NCI-H460 (cell line): ENCODE measurements around the gene PDK2. TPM values are rescaled to one million over a fixed set of nuclear protein-coding genes. Genes with fewer than 3 reads are reported as not detected.
A peak's percentile ranks its signal among the peaks of the same experiment; 100 is the strongest.

Experiments used
- DNase-seq: peaks from one replicate; pipeline ENCODE4 v3.0.0-alpha.2; 2016; ENCODE audit warnings: low read depth; ENCODE audit errors: extremely low read depth
- polyA plus RNA-seq: library from polyadenylated mRNA; depleted of rRNA; stranded (reverse); fragments of >200 nt; gene quantifications from 2 replicates; pipeline ENCODE4 v1.2.3, GENCODE V29; 2014; cell fraction: nucleus; rRNA removed
- total RNA-seq: library from RNA; depleted of rRNA; stranded (reverse); fragments of >200 nt; shearing (Covaris generic); gene quantifications from 2 replicates; pipeline ENCODE4 v1.2.3, GENCODE V29; 2014; rRNA removed

Gene PDK2
- 3.9 and 4.4 TPM in 2 replicates for total RNA-seq
- polyA plus RNA-seq: 0.41 and 3.9 TPM in 2 replicates

DNA sequence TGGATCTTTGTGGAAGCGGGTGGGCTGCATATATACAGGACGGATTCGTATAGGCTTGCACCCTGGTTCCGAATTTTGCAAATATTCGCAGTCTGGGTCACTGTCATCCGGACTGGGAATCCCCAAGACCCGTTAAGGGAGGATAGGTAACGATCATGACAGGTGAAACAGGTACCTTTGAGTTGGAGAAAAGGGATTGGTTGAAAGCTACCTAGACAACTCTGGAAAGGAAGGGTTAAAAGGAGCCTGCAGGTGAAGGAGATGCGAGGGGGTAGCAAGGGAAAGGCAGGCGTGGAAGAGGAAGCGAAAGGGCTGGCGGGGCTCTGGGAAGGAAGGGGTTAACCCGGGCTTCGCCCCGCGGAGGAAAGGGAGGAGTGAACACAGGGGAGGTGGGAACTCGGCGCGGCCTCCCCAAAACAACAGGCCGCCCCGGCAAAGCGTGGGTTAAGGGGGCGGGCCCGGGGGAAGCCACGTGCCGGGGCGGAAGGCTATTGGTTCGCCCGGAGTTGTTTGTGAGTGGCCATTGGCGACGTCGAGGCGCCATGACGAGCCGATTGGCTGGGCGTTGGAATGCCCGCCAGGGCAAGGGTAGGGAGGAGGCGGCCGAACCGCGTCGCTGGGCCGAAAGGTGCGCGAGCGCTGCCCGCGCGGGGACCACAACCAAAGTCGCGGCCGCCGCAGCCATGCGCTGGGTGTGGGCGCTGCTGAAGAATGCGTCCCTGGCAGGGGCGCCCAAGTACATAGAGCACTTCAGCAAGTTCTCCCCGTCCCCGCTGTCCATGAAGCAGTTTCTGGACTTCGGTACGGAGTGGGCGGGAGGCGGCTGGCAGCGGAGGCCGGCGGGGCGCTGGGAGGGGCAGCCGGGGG, at the start of gene PDK2:
TSS of gene PDK2 (plus strand) at position 599 of the 867 bp plus-strand sequence. CDS start at position 684, 85 bp downstream.
- DNase-seq: peak; percentile 78

DNA sequence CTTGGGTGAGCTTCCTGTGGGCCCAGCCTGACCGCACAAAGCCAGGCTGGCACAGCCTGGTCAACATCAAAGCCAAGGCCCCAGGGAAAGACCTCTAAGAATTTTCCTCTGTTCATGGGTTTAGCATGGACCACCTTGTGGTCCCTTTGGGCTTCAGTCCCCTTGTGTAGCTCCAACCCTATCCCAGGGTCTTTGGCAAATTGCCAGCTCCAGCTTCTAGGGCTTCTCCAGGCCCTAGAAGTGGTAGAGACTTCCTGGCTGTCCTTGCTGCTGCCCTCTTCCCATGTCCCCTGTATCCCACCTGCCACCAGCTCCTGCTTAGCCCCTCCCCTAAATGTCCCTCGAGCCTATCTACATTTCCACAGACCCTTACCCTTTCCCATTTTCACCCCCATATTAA, 49.0 kb upstream of the PDK2 start:
- no peak for DNase-seq

DNA sequence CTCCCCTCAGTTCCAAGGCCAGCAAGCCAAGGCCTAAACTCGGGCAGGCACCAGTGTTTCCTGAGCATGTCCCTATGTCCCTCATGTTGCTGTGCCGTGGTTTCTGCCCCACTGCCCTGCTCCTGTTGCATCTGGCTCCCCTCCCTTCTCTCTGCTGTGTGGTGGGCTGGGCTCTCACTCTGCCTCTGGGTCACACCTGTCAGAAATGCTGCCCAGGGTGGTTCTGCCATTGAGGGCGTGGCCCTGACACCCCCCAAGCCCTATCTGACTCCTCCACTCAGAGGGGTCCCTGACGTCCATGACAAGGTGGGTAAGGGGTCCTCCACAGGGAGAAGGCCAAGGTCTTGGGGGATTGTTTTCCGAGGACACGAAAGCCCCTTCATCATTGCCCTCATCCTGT, 48.5 kb upstream of the PDK2 start:
- no peak for DNase-seq

DNA sequence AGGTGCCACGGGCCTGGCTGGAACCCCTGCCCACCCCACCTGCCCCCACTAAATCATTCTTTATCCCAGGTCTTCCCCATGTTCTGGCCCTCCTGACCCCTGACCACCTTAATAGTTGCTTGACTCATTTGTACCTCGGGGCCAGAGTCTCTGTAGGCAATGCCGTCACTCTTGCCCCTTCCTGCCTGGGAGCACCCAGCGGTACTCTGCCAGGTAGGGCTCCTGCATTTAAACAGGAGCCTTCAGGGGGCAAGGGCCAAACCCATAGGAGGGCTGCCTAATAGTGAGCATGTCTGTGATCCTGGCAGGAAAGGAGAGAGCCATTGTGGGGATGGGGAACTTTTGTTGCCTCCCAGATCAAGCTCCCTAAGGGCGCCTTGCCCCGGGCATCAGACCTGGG, 48.1 kb upstream of the PDK2 start:
- DNase-seq: no peak

DNA sequence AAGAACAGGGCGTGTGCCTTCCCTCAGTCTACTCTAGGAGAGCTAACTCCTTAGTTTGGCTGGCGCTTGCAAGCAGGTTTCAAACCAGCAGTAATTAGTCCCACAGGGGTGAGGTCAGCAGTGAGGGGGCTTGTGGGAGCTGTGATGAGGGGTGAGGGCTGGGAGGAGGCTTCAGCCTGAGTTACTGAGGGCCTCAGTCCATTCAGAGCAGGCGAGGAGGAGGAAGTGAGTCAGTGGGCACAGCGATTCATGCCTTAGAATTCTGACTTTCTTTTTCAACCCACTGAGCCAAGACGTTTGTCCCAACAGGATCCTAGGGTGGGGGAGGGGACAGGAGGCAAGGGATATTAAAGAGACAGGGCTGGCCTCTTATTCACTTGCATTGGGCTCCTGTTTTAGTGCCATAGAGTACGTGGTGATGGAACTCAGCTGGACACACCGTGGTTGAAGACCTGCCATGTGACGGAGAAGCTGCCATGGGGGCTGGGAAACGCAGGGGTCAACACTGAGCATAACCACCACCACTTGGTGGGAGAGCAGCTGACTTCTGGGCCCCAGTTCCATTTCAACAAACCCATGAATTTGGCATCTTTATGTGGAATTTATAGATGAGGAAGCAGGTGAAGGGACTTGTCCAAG, 47.5 kb upstream of the PDK2 start:
- no peak for DNase-seq

DNA sequence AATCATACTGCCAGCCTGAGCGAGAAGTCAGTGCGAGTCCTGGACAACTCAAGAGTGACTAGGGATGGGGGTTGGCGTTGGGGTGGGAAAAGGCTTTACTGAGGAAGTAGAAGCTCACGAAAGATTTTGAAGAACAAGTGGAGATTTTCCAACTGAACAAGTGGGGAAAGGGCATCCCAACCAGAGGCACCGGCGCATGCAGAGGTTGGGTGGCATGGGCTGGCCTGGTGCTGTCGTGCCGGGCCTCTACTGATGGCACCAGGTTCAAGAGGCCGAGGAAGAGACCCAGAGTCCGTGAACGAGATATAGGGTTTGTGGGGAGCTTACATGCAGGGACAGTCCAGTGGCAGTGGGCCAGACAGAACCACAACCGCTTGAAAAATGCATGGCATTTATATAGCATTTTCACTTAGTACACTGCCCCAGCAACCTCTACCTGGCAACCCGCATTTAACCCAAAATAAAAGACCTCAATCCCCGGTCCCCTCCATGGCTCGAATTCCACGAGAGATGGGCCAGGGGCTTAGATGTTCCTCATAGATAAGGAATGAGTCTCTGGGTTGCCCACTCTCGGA, 46.9 kb upstream of the PDK2 start:
- no peak for DNase-seq

DNA sequence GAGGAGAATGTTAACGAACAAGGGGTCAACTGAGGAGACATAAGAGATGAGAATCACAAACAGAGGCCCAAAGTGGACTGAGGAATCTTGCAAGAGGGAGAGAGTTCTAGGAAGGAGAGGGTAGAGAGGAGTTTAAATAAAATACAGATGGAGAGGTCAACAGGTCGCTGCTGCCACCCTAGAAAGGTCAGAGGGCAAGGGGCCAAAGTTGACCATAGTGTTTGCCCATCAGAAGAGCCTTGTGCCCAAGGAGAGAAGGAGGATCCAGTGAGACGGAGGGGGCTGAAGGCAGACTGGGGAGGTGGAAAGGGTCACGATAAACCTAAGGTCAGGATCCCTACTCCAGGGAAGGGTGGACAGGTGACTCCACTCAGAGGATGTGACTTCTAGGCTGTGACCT, 46.2 kb upstream of the PDK2 start:
- no peak for DNase-seq

DNA sequence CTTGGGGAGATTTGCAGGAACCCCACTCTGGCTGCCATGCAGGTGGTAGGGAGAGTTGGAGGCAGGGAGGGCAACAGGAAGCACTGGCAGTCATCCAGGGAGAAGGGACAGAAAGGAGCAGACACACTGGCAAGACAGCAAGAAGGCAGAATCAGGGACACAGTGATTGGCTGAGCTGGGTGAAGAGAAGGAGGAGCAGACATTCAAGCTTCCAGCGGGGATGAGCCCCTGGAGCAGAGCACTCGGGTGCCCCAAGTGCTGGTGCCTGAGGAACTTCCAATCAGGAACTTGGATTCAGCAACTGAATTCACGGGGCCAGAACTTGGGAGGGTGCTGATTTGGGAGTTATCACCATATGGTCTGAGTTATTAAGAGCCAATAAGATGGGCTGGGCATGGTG, 45.5 kb upstream of the PDK2 start:
- no peak for DNase-seq

DNA sequence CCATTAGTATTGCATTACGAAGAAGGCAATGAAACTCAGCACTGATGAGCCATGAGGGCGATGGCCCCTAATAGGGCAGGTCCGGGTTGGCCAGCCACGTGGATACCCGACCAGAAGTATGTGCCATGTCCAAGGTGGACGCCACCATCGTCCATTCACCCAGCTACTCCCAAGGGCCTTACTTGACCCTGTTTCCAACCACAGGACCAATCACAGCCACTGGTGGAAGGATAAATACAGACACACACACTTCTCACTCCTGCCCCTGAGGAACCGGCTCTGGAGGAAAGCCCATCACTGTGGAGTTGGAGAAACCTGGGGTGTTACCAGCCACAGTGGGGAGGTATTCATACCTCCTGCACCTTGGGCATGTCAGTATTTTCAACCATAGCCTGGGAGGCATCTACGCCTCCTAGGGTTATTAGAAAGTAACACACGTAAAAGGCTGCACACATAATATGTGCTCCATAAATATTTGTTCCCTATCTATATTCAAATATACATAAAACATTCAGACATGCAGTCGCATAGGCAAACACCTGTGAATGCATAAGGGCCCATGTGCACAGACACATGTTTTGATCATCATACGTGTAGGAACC, 44.6 kb upstream of the PDK2 start:
- no peak for DNase-seq

DNA sequence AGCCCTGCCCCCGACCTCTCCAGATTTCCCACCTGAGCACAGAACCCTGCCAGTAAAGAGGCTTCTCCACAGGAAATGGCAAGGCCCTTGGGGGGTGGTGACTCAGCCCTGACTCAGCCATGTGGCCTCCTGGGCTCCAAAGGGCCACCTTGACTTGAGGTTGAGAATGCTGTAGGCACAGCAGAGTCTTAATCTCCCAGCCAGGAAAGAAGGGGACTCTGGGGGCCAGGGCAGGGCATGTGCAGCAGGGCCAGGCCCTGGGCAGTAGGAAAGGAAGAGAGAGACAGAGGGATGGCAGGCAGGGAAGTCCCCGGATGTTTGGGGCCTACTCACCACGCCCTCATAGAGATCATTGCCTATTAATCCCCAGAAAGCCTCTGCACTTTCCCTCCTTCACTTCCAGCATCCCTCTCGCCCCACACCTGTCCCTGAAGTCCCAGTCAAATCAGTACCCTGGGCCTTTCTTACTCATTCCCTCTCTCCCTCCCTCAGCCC, 44.0 kb upstream of the PDK2 start:
- DNase-seq: peak; percentile 61

DNA sequence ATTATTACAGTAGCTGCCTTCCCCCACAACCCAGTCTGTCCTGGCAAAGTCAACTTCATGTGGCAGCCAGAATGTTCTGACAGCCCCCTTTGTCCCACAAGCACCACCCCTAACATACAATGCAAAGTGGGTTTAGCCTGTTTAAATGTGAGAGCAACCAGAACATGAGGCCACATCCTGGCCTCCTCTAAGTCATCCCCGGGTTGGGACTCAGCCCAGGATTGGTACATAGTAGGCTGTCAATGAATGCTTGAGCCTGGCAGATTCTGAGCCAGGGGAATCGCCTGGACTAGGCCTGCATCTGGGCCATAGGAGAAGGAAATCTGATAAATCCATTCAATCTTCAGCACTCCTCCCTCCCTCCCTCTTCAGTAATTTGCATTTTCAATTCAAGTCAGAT, 43.5 kb upstream of the PDK2 start:
- no peak for DNase-seq

DNA sequence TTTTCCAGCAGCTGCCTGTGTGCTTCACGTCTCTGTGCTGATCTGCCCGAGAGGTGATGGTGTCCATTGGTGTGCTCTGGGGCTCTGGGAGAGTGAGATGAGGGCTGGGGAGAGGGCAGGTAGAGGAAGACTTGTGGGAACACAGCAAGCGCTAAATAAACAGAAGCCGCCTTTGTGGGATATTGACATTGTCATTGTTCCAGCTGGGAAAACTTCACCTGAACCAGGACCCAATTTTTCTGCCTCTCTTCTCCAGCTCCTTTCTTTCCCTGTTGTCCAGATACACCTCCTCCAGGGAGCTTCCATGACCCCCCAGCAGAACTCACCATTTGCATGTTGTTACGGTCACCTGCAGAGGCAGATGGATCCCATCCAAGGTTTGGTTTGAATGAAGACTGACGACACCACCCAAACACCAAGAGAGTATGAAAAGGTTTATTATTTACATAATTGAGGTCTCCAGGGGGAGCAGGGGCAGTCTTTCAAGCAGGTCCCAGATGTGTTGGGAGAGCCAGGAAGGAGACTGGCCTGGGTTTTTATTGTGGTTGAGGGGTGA, 42.8 kb upstream of the PDK2 start:
- DNase-seq: no peak

DNA sequence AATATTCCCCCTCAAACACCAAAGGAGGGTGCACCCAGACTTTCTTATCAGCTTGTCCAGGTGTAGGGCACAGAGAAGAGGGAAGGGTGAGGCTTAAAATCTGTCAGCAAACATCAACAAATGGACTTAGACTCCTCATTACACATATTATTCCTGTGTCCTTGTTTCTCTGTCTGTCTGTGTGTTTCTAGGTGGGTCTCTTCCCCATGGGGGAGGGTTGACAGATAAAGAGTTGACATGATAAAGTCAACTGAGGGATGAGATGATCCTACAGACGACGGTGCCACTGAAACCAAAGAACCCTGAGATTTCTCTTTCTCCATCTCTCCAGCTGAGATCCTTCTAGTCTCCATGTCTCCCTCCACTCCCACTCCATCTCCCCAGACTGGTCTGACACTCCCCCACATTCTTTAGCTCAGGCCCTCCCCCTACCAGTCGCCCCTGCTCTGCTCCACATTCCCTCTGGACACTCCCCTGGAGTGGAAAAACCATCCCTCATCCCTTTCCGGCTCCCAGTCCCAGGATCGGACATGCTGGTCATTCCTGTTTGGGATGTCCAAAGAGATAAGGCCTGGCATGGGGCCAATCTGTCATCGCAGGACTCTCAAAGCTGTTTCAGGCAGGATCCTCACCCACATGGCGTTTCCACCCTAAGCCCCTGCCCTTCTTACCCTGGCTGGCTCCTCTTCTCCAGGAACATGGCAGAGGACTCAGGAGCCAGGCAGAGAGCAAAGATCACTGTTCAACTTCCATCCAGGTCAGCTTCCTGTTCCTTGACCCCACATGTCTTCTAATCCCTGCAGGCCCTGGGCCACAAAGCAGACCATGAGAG, 42.1 kb upstream of the PDK2 start:
- no peak for DNase-seq

DNA sequence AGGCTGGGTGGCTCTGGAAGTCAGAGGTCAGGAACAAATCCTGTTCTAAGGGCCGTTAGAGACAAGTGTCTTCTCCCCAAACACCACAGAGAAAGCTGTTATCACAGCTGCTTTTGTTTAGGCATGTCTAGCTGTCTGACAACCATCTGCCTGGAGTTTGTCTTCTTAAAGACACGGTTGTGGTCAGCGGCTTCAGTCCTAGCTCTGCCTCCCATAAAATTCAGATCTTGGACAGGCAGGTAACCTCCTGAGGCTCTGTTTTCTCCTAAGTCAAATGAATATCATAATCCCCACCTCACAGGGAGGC, 41.5 kb upstream of the PDK2 start:
- no peak for DNase-seq

DNA sequence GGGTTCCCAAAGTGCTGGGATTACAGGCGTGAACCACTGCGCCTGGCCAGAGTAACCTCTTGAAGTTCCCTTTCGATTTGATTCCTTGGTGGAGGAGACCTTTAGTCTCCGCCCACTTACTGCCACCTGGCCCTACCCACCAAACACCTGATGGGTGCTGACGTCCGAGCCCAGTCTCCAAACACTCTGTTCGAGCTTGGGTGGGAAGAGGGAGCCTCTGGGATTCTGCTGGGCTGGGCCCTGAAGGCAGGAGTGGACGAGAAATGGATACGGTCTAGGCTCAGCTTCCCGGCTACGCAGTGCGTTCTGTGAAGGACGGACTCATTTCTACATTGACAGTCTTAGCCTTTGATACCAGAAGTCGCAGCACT, 40.1 kb upstream of the PDK2 start:
- DNase-seq: peak; percentile 18

DNA sequence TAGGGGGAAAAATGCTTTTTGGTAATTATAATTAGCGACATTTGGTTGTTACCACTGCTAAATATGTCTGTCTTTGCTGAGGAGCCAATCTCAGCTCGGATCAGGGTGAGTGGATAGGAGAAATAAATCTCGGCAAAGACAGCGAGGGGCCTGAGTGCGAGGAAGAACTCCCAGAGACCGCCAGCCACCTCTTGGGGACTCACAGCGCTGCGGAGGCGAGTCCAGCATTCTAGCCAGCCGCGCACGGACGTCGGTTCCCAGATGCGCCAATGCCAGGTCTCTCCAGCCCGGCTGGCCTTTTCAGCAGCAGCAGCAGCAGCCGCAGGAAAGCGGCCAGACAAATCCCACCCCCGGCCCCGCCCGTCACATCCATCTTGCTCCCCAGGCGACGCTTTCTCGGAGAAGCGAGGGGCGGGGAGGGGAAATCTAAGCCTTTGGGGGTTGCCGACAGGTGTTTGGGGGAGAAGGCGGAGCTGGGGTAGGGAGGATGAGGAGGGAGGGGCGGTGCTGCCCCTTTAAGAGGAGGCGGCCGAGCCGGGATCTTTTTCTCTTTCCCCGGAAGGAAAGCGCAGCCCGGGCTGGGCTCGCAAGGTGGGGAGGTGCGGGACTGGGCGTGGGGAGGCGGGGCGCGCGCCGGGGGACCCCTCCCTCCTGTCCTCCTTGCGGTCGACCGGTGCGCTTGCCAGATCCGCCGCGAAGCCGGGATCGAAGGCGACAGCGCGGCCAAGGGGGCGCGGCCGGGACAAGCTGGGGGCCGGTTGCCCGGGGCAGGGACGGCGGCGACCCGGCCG, 39.5 kb upstream of the PDK2 start, which contains the start of gene ITGA3:
TSS of gene ITGA3 (plus strand) at position 685 of the 791 bp plus-strand sequence. CDS start 330 bp downstream, outside the sequence.
- DNase-seq: peak; percentile 63

DNA sequence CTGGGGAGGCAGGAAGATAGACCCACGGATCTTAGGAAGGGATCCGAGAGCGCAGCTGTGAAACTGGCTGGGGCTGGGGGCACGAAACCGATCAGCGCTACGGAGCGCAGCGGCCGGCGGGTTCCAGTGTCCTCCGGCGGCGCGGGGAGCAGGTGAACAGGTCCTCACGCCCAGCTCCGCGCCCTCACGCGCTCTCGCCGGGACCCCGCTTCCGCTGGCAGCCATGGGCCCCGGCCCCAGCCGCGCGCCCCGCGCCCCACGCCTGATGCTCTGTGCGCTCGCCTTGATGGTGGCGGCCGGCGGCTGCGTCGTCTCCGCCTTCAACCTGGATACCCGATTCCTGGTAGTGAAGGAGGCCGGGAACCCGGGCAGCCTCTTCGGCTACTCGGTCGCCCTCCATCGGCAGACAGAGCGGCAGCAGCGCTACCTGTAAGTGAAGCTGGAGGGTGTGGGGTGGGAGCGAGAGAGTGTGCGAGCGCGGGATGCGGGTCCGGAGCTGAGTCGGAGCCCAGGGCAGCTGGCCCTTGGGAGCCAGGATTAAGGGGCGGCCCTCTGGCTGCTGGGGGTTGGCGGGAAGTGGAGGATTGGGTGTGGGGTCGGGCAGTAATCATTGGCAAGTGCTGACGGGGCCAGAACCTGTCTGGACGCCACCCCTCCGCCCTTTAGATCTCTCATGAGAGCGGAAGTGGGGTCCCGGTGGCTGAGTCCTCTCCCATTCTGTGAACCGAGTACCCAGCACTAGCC, 38.8 kb upstream of the PDK2 start:
- peak; percentile 57 for DNase-seq

DNA sequence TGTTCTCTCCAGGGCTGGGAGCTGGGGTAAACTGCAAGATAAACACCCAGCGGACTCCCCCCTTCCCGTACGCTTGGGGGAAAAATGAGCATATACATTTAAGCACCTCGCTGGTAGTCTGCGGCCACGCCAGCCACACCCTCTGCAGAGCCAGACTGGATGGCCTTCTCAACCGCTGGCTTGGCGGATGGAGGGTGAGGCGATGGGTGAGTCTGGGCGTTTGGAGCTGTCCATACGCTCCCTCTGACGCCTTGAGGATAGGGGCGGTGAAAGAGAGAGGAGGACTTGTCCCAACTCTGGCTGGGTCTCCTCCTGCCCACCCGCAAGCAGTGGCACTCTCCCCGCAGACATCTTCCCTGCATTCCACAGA, 38.2 kb upstream of the PDK2 start:
- DNase-seq: no peak
